HepG2 (cell line): ENCODE measurements around the gene MYL12B. TPM values are rescaled to one million over a fixed set of nuclear protein-coding genes. Genes with fewer than 3 reads are reported as not detected.

Source experiments
- NFE2L1 ChIP-seq: sonication (generic); formaldehyde crosslinking; IDR thresholded peaks from 2 replicates; pipeline ENCODE4 v1.4.0; 2020; ENCODE audit warnings: missing genetic modification reagents, mild to moderate bottlenecking, borderline replicate concordance
- NFIB ChIP-seq: sonication (generic); formaldehyde crosslinking; IDR thresholded peaks from 2 replicates; pipeline ENCODE4 v1.9.0; 2021; ENCODE audit warnings: missing genetic modification reagents, mild to moderate bottlenecking, borderline replicate concordance
- PCBP2 ChIP-seq: fragments of 200-400 bp; formaldehyde crosslinking; optimal IDR thresholded peaks from 2 replicates; pipeline ENCODE3; 2018; ENCODE audit warnings: low read length, low read depth; ENCODE audit not compliant: poor library complexity, severe bottlenecking
- POLR2AphosphoS2 ChIP-seq: IDR thresholded peaks from 2 replicates; pipeline ENCODE4 v1.6.1; 2011; ENCODE audit warnings: low read depth, low read length, improper control_type of control experiment
- REPIN1 ChIP-seq: sonication (generic); formaldehyde crosslinking; IDR thresholded peaks from 2 replicates; pipeline ENCODE4 v1.8.0; 2022; ENCODE audit warnings: missing genetic modification reagents, low read depth, mild to moderate bottlenecking, borderline replicate concordance
- RFXANK ChIP-seq: IDR thresholded peaks from 2 replicates; pipeline ENCODE4 v1.6.1; 2016
- SALL1 ChIP-seq: sonication (generic); formaldehyde crosslinking; IDR thresholded peaks from 2 replicates; pipeline ENCODE4 v1.8.0; 2022; ENCODE audit warnings: mild to moderate bottlenecking, missing genetic modification reagents
- SAP130 ChIP-seq: IDR thresholded peaks from 2 replicates; pipeline ENCODE4 v1.6.1; 2016; ENCODE audit warnings: low read depth
- YY1 ChIP-seq: IDR thresholded peaks from 2 replicates; pipeline ENCODE4 v1.6.1; 2011; ENCODE audit warnings: low read length, low read depth, moderate library complexity, mild to moderate bottlenecking; ENCODE audit not compliant: insufficient read depth, insufficient replicate concordance
- ZNF570 ChIP-seq: sonication (generic); formaldehyde crosslinking; IDR thresholded peaks from 2 replicates; pipeline ENCODE4 v1.4.0; 2020; ENCODE audit warnings: mild to moderate bottlenecking, missing genetic modification reagents, borderline replicate concordance
- ZNF7 ChIP-seq: IDR thresholded peaks from 2 replicates; pipeline ENCODE4 v1.6.1; 2016; ENCODE audit warnings: missing biosample characterization, missing genetic modification reagents
- polyA plus RNA-seq, 8 experiments: library from polyadenylated mRNA; depleted of rRNA in 3 of 8; stranded (reverse) in 7 of 8; unstranded in 1 of 8; fragments of >200 nt; fragmentation: Illumina TruSeq in 4 of 8; extraction: Trizol in 4 of 8; gene quantifications; 2 replicates each; pipeline versions ENCODE4 v1.2.1 to v1.2.3, GENCODE V29; 2011 to 2016; ENCODE audit warnings: low read depth in 4 of 8, missing spikeins in 1 of 8, mixed read lengths in 1 of 8; ENCODE audit not compliant: insufficient read depth in 1 of 8
- total RNA-seq, 5 experiments: library from RNA; depleted of rRNA; stranded (reverse); fragments of >200 nt; fragmentation: Illumina TruSeq; extraction: Trizol; gene quantifications; 2 replicates each; pipeline ENCODE4 v1.2.3, GENCODE V29; 2016; ENCODE audit warnings: low read depth in 1 of 5
- TF ChIP-seq, protein P1 (sequence below): sonication (generic); formaldehyde crosslinking; IDR thresholded peaks from 2 replicates; pipeline ENCODE4 v1.5.1; 2020; ENCODE audit warnings: mild to moderate bottlenecking, missing genetic modification reagents
- TF ChIP-seq, protein P2 (sequence below): sonication (generic); formaldehyde crosslinking; IDR thresholded peaks from 2 replicates; pipeline ENCODE4 v1.5.1; 2020; ENCODE audit warnings: mild to moderate bottlenecking, missing genetic modification reagents, moderate library complexity
- TF ChIP-seq, protein P3 (sequence below): sonication (generic); formaldehyde crosslinking; IDR thresholded peaks from 2 replicates; pipeline ENCODE4 v1.5.0; 2020; ENCODE audit warnings: missing genetic modification reagents, mild to moderate bottlenecking, borderline replicate concordance
- TF ChIP-seq, protein P4 (sequence below): sonication (generic); formaldehyde crosslinking; IDR thresholded peaks from 2 replicates; pipeline ENCODE4 v1.9.0; 2021; ENCODE audit warnings: missing genetic modification reagents, borderline replicate concordance
- TF ChIP-seq, protein P5 (sequence below): sonication (generic); formaldehyde crosslinking; IDR thresholded peaks from 2 replicates; pipeline ENCODE4 v1.8.0; 2022; ENCODE audit warnings: mild to moderate bottlenecking, missing genetic modification reagents, borderline replicate concordance

Gene MYL12B
- total and polyA plus RNA-seq, 2 of the 13 experiments (the other 11 are each of a cell fraction or from before 2014, with no cell fraction given) = 265 to 340 TPM

DNA sequence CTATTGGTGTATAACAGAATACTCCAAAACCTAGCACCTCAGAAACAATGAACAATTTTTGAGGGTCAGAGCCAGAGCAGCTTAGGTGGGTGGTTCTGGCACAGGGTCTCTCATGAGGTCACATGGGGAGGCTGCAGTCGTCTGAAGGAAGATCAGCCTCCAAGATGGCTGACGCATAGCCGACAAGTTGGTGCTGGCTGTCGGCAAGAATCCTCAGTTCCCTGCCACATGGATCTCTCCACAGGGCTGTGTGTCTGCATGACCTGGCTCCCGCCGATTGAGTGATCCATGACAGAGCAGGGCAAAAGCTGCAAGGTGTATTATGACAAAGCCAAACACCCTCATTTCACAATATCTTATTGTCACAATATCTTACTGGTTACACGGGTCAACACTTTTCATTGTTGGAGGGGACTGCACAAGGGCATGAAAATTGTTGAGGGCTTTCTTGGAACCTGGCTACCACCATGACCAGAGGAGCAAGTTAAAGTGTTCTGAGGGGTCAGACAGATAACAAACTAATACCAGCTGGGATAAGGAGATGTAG is 4.2 kb downstream of the MYL12B start (continued):
- TF ChIP-seq, protein P1, sequence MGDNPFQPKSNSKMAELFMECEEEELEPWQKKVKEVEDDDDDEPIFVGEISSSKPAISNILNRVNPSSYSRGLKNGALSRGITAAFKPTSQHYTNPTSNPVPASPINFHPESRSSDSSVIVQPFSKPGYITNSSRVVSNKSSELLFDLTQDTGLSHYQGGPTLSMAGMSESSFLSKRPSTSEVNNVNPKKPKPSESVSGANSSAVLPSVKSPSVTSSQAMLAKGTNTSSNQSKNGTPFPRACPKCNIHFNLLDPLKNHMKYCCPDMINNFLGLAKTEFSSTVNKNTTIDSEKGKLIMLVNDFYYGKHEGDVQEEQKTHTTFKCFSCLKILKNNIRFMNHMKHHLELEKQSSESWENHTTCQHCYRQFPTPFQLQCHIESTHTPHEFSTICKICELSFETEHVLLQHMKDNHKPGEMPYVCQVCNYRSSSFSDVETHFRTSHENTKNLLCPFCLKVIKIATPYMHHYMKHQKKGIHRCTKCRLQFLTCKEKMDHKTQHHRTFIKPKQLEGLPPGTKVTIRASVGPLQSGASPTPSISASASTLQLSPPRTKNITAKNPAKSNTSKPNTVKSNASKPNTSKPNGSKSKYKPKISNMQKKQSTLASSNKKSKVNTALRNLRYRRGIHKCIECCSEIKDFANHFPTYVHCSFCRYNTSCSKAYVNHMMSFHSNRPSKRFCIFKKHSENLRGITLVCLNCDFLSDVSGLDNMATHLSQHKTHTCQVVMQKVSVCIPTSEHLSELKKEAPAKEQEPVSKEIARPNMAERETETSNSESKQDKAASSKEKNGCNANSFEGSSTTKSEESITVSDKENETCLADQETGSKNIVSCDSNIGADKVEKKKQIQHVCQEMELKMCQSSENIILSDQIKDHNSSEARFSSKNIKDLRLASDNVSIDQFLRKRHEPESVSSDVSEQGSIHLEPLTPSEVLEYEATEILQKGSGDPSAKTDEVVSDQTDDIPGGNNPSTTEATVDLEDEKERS (CRISPR knock-in tag) = 0 out of 2 replicates have a peak, but pooled peaks have one; percentile 27
- TF ChIP-seq YY1 (peak; percentile 41), REPIN1 (CRISPR knock-in tag) (0 out of 2 replicates have a peak, but pooled peaks have one; percentile 21), ZNF7 (CRISPR knock-in tag) (no peak), SALL1 (CRISPR knock-in tag) (peak; percentile 25; the same call in 1 of the 2 replicates), PCBP2 (no peak), RFXANK (CRISPR knock-in tag) (no peak), POLR2AphosphoS2 (peak; percentile 69; the same call in 1 of the 2 replicates), NFE2L1 (no peak), NFIB (CRISPR knock-in tag) (no peak), SAP130 (CRISPR knock-in tag) (no peak), ZNF570 (CRISPR knock-in tag) (no peak)
- TF ChIP-seq, protein P2, sequence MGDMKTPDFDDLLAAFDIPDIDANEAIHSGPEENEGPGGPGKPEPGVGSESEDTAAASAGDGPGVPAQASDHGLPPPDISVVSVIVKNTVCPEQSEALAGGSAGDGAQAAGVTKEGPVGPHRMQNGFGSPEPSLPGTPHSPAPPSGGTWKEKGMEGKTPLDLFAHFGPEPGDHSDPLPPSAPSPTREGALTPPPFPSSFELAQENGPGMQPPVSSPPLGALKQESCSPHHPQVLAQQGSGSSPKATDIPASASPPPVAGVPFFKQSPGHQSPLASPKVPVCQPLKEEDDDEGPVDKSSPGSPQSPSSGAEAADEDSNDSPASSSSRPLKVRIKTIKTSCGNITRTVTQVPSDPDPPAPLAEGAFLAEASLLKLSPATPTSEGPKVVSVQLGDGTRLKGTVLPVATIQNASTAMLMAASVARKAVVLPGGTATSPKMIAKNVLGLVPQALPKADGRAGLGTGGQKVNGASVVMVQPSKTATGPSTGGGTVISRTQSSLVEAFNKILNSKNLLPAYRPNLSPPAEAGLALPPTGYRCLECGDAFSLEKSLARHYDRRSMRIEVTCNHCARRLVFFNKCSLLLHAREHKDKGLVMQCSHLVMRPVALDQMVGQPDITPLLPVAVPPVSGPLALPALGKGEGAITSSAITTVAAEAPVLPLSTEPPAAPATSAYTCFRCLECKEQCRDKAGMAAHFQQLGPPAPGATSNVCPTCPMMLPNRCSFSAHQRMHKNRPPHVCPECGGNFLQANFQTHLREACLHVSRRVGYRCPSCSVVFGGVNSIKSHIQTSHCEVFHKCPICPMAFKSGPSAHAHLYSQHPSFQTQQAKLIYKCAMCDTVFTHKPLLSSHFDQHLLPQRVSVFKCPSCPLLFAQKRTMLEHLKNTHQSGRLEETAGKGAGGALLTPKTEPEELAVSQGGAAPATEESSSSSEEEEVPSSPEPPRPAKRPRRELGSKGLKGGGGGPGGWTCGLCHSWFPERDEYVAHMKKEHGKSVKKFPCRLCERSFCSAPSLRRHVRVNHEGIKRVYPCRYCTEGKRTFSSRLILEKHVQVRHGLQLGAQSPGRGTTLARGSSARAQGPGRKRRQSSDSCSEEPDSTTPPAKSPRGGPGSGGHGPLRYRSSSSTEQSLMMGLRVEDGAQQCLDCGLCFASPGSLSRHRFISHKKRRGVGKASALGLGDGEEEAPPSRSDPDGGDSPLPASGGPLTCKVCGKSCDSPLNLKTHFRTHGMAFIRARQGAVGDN (CRISPR knock-in tag) = peak; percentile 38
- TF ChIP-seq, protein P3, sequence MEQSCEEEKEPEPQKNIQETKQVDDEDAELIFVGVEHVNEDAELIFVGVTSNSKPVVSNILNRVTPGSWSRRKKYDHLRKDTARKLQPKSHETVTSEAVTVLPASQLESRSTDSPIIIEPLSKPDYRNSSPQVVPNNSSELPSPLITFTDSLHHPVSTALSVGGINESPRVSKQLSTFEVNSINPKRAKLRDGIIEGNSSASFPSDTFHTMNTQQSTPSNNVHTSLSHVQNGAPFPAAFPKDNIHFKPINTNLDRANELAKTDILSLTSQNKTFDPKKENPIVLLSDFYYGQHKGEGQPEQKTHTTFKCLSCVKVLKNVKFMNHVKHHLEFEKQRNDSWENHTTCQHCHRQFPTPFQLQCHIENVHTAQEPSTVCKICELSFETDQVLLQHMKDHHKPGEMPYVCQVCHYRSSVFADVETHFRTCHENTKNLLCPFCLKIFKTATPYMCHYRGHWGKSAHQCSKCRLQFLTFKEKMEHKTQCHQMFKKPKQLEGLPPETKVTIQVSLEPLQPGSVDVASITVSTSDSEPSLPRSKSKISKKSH (CRISPR knock-in tag) = no peak
- TF ChIP-seq, protein P4, sequence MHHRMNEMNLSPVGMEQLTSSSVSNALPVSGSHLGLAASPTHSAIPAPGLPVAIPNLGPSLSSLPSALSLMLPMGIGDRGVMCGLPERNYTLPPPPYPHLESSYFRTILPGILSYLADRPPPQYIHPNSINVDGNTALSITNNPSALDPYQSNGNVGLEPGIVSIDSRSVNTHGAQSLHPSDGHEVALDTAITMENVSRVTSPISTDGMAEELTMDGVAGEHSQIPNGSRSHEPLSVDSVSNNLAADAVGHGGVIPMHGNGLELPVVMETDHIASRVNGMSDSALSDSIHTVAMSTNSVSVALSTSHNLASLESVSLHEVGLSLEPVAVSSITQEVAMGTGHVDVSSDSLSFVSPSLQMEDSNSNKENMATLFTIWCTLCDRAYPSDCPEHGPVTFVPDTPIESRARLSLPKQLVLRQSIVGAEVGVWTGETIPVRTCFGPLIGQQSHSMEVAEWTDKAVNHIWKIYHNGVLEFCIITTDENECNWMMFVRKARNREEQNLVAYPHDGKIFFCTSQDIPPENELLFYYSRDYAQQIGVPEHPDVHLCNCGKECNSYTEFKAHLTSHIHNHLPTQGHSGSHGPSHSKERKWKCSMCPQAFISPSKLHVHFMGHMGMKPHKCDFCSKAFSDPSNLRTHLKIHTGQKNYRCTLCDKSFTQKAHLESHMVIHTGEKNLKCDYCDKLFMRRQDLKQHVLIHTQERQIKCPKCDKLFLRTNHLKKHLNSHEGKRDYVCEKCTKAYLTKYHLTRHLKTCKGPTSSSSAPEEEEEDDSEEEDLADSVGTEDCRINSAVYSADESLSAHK (CRISPR knock-in tag) = no peak
- TF ChIP-seq, protein P5, sequence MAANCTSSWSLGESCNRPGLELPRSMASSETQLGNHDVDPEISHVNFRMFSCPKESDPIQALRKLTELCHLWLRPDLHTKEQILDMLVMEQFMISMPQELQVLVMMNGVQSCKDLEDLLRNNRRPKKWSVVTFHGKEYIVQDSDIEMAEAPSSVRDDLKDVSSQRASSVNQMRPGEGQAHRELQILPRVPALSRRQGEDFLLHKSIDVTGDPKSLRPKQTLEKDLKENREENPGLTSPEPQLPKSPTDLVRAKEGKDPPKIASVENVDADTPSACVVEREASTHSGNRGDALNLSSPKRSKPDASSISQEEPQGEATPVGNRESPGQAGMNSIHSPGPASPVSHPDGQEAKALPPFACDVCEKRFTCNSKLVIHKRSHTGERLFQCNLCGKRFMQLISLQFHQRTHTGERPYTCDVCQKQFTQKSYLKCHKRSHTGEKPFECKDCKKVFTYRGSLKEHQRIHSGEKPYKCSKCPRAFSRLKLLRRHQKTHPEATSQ (CRISPR knock-in tag) = no peak
